ENCODE measurements around the gene HOXC5.
"Not testable (repeated sequence)": the region's sequence is repeated elsewhere in the genome, so short reads cannot be mapped to it uniquely, and the experiment has no call there.

HOXC5 gene

DNA sequence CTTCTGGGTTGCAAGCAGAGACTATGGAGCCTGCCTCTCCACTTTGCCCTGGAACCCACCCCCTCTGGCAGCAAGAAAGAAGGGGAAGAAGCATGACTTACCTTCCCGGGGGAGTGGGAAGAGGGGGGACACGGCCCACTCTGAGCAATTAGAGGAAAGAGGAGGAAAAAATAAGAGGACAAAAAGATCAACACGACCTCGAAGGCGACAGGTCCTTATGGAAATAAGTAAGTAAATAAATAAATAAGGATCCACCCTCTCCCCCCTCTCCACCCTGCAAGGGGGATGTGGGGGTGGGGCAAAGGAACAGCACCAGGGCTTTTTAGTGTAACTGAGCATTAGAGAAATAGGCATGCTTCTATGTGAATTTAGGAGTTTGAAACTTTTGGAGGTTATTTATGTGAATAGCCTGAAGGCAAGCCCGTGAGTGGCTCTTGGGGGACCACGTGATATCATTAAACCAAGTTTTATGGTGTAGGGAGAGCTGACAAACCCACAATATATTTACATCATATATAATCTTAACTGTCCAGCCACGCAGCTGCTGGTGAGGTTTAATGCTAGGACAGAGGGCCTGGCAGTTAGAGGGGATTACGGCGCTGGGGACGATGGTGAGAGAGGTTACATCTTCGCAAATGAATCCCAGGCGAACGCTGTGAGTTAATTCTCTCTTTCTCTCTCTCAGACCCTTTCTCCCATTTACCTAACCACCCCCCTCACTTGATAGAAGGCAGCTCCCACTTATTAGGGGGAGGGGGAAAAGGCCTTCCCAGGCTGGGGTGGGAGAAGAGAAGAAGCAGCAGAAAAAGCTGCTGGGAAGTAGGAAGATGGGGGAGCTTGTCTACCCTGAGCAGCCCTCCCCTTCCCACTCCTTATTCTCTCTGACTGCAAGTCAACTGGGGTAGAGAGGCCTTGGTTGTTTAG lies 4.8 kb downstream of the HOXC5 start:
- no peak overlapping the region for H3K27ac Mint-ChIP-seq
- H3K4me3 Mint-ChIP-seq: no peak overlapping the region
- H3K36me3 Mint-ChIP-seq (ENCODE audit: low read depth): no peaks in the 10 kb centered on the region
- H3K4me1 Mint-ChIP-seq (ENCODE audit: low read depth): peaks cover 19% of the 10 kb centered on the region
- H3K9me3 Mint-ChIP-seq: no peaks in the 10 kb centered on the region
- H3K27me3 Mint-ChIP-seq: peaks cover 84% of the 10 kb centered on the region

- H3K4me3 Mint-ChIP-seq: no peak overlapping the region
- peaks cover 11% of the 10 kb centered on the region for H3K4me1 Mint-ChIP-seq (ENCODE audit: low read depth)
- H3K9me3 Mint-ChIP-seq: no peaks in the 10 kb centered on the region
- H3K27me3 Mint-ChIP-seq: peaks cover 85% of the 10 kb centered on the region
- no peaks in the 10 kb centered on the region for H3K36me3 Mint-ChIP-seq (ENCODE audit: low read depth)
- H3K27ac Mint-ChIP-seq: no peak overlapping the region
These were observed 5.5 kb downstream of the HOXC5 start for GRCh38 chr12:54038284-54038870.

- Mint-ChIP-seq H3K4me1 (ENCODE audit: low read depth) (peaks cover 8% of the 10 kb centered on the region), H3K4me3 (no peak overlapping the region)
These were observed 6.1 kb downstream of the HOXC5 start for GRCh38 chr12:54038871-54039414.

GRCh38 chr12:54039417-54040147 lies 6.7 kb downstream of the HOXC5 start:
- H3K36me3 Mint-ChIP-seq (ENCODE audit: low read depth): no peaks in the 10 kb centered on the region
- H3K4me1 Mint-ChIP-seq (ENCODE audit: low read depth): peaks cover 6% of the 10 kb centered on the region
- H3K4me3 Mint-ChIP-seq: no peak overlapping the region
- no peaks in the 10 kb centered on the region for H3K9me3 Mint-ChIP-seq
- peaks cover 89% of the 10 kb centered on the region for H3K27me3 Mint-ChIP-seq
- H3K27ac Mint-ChIP-seq: no peak overlapping the region

More at GRCh38 chr12:54038871-54039414, 6.1 kb downstream of the HOXC5 start:
- Mint-ChIP-seq H3K9me3 (no peaks in the 10 kb centered on the region), H3K36me3 (ENCODE audit: low read depth) (no peaks in the 10 kb centered on the region), H3K27me3 (peaks cover 87% of the 10 kb centered on the region), H3K27ac (no peak overlapping the region)

GRCh38 chr12:54040148-54040494 lies 7.3 kb downstream of the HOXC5 start:
- no peak overlapping the region for H3K27ac Mint-ChIP-seq
- no peak overlapping the region for H3K4me3 Mint-ChIP-seq
- peaks cover 91% of the 10 kb centered on the region for H3K27me3 Mint-ChIP-seq
- no peaks in the 10 kb centered on the region for H3K9me3 Mint-ChIP-seq
- no peaks in the 10 kb centered on the region for H3K36me3 Mint-ChIP-seq (ENCODE audit: low read depth)
- H3K4me1 Mint-ChIP-seq (ENCODE audit: low read depth): peaks cover 3% of the 10 kb centered on the region

GRCh38 chr12:54040648-54041047 lies 7.8 kb downstream of the HOXC5 start:
- no peak overlapping the region for H3K4me3 Mint-ChIP-seq
- no peaks in the 10 kb centered on the region for H3K36me3 Mint-ChIP-seq (ENCODE audit: low read depth)
- peaks cover 3% of the 10 kb centered on the region for H3K4me1 Mint-ChIP-seq (ENCODE audit: low read depth)
- peaks cover 91% of the 10 kb centered on the region for H3K27me3 Mint-ChIP-seq
- no peaks in the 10 kb centered on the region for H3K9me3 Mint-ChIP-seq
- no peak overlapping the region for H3K27ac Mint-ChIP-seq

DNA sequence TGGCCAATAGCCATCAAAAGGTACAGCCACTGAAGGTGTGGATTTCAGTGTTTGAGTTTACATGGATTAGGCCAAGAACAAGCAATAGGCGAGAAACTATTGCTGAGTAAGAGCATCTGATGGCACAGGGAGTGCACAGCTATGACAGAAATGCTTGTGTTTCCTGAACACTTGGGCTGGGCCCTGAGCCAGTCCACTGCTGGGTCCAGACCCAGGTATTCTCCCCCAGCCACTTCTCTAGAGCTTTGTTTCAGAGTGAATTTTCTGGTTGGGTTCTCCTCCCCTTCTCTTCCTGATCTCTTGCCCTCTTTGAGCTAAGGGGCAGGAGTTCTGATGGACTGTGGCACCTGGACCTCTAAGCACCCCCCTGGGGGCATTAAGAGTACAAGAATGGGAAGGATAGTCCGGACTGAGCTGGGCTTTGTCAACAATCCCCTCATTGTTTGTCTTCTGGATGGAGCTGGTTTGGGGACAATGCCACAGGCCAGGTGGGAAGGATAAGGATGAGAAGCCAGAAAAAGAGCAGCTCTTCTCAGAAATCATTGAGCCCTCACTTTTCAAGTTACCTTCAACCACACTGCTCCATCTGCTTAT lies 8.3 kb downstream of the HOXC5 start:
- no peak overlapping the region for H3K27ac Mint-ChIP-seq
- no peaks in the 10 kb centered on the region for H3K9me3 Mint-ChIP-seq
- no peaks in the 10 kb centered on the region for H3K36me3 Mint-ChIP-seq (ENCODE audit: low read depth)
- H3K4me3 Mint-ChIP-seq: no peak overlapping the region
- peaks cover 91% of the 10 kb centered on the region for H3K27me3 Mint-ChIP-seq
- peaks cover 3% of the 10 kb centered on the region for H3K4me1 Mint-ChIP-seq (ENCODE audit: low read depth)

DNA sequence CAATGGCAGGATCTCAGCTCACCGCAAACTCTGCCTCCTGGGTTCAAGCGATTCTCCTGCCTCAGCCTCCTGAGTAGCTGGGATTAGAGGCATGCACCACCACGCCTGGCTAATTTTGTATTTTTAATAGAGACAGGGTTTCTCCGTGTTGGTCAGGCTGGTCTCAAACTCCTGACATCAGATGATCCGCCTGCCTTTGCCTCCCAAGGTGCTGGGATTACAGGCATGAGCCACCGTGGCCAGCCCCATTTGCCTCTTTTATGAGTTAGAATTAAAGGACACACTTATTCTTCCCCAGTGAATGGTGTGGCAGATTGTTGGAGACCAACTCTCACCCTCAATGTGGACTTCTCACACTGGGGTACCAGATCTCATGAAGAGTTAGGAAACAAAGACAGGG lies 9.2 kb downstream of the HOXC5 start:
- H3K27me3 Mint-ChIP-seq: peaks cover 92% of the 10 kb centered on the region
- not testable (repeated sequence) for H3K4me1 Mint-ChIP-seq (ENCODE audit: low read depth); H3K9me3 Mint-ChIP-seq; H3K27ac Mint-ChIP-seq; H3K4me3 Mint-ChIP-seq; H3K36me3 Mint-ChIP-seq (ENCODE audit: low read depth)

DNA sequence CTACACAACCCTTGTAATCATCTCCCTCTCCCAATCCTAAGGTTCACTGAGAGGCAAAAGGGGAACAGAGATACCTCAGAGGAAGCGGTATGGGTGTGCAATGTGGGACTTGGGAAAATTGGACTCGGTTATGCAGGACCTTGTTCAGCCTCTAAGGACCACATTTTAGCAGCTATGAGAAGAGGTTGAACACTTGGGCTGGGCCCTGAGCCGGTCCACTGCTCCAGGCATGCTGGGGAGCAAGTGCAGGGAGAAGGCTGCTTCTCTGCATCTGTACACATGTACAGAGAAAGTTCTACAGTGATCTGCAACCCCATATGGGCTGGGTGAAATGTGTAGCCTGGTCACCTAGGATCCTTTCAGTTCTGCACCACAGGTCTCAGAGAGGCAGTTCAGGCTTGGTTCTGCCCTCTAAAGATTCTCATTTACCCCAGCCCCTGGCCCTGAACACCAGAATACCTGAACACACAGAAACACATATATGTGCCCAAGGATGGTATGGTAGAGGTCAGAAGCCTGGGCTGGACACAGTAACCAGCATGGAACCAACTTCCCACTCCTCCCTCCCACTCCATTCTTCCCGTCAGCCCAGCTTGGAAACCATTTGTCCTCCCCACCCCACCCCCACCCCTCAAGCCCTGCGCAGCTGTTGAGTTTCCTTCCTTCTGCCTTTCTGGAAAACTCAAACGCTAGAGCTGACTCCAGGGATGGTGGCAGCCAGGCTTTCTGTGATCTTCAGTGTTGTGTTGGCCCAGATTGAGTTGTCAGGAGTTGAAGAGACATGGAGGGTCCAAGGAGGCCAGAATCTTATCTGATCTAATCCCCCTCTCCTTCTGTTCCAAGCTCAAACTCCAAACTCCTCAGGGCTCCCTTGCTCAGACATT lies 10.4 kb downstream of the HOXC5 start:
- Mint-ChIP-seq H3K4me1 (ENCODE audit: low read depth) (peaks cover 6% of the 10 kb centered on the region), H3K4me3 (no peak overlapping the region), H3K27me3 (peaks cover 93% of the 10 kb centered on the region), H3K27ac (no peak overlapping the region), H3K9me3 (no peaks in the 10 kb centered on the region), H3K36me3 (ENCODE audit: low read depth) (no peaks in the 10 kb centered on the region)

- peaks cover 6% of the 10 kb centered on the region for H3K4me1 Mint-ChIP-seq (ENCODE audit: low read depth)
- H3K27me3 Mint-ChIP-seq: peaks cover 93% of the 10 kb centered on the region
- no peak overlapping the region for H3K27ac Mint-ChIP-seq
- no peaks in the 10 kb centered on the region for H3K9me3 Mint-ChIP-seq
- H3K36me3 Mint-ChIP-seq (ENCODE audit: low read depth): no peaks in the 10 kb centered on the region
- no peak overlapping the region for H3K4me3 Mint-ChIP-seq
These were observed 11.7 kb downstream of the HOXC5 start for GRCh38 chr12:54044425-54045103.

GRCh38 chr12:54045401-54045800 lies 12.6 kb downstream of the HOXC5 start:
- H3K4me1 Mint-ChIP-seq (ENCODE audit: low read depth): peaks cover 12% of the 10 kb centered on the region
- H3K27me3 Mint-ChIP-seq: peaks cover 93% of the 10 kb centered on the region
- H3K9me3 Mint-ChIP-seq: no peaks in the 10 kb centered on the region
- no peak overlapping the region for H3K4me3 Mint-ChIP-seq
- no peaks in the 10 kb centered on the region for H3K36me3 Mint-ChIP-seq (ENCODE audit: low read depth)
- no peak overlapping the region for H3K27ac Mint-ChIP-seq

DNA sequence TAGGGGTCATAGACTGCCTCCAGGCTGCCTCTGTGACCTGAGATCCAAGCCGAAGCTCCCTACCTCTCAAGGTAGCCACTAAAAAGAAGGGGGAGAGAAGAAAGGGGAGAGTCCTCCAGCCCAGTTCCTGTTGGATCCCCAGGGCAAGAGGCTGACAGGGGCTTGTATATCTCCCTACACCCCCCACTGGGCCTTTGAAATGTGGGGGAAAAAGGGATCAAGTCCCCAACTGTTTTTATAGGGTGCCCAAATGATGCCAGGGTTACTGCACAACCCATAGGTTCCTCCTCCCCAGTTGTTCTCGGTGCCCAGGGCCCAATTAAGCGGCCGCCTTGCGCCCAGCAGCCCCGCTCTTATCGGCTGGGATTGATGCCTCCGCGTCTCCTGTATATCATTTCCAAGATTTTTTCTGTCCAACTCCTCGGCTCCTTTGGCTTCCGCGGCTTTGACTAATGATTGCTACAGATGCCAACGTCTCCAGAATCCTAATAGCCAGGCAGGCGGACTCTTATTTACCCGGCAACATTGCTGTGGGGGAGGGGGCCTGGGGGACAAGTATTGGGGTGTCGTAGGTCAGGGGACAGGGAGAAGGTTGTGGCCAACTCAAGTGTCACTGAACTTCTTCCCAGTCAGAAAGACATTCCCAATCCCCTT lies 13.1 kb downstream of the HOXC5 start:
- H3K36me3 Mint-ChIP-seq (ENCODE audit: low read depth): no peaks in the 10 kb centered on the region
- no peak overlapping the region for H3K27ac Mint-ChIP-seq
- peaks cover 16% of the 10 kb centered on the region for H3K4me1 Mint-ChIP-seq (ENCODE audit: low read depth)
- H3K9me3 Mint-ChIP-seq: no peaks in the 10 kb centered on the region
- peaks cover 95% of the 10 kb centered on the region for H3K27me3 Mint-ChIP-seq
- H3K4me3 Mint-ChIP-seq: no peak overlapping the region

DNA sequence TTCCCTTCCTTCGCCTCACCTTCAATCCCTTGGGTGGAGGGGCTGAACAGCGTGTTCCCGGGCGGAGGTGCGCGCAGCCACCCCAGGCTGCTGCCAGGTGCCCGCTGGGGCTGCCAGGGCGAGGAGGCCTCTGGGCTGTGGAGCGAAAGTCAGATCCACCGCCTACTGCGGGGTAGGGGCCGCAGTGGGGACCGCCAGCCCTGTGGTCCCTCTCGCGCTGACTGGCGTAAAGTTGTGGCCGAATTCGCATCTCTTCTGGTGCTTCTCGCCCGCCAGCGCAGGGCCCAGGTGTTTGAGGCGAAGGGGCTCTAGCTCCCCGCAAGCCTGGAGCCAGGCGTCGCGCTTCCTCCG lies 13.9 kb downstream of the HOXC5 start:
- H3K27ac Mint-ChIP-seq: no peak overlapping the region
- peaks cover 22% of the 10 kb centered on the region for H3K4me1 Mint-ChIP-seq (ENCODE audit: low read depth)
- H3K4me3 Mint-ChIP-seq: peak overlapping the region; percentile 33
- H3K36me3 Mint-ChIP-seq (ENCODE audit: low read depth): no peaks in the 10 kb centered on the region
- H3K9me3 Mint-ChIP-seq: no peaks in the 10 kb centered on the region
- H3K27me3 Mint-ChIP-seq: peaks cover 98% of the 10 kb centered on the region

Data from stimulated activated naive CD8-positive, alpha-beta T cell treated with anti-CD3 and anti-CD28 coated beads, Interleukin-15, Interleukin-2, amounts not matched to agents 100 ng/mL and 50 ng/mL, for 24 hours (primary cell).